HepG2 (cell line): ENCODE results near the gene HEBP1. TPM values are rescaled to one million over a fixed set of nuclear protein-coding genes. Genes with fewer than 3 reads are reported as not detected.

Source experiments
- ATAC-seq: fragments of 200-7000 bp; cut with Tn5 transposase; 3 replicates; pipeline ENCODE4 v1.9.1; 2020; ENCODE audit warnings: mild to moderate bottlenecking, moderate library complexity
- BruUV-seq: library from RNA; stranded (reverse); fragments of 400-500 nt; replicated peaks from 2 replicates; lab custom pipeline; 2021; lab: Mats Ljungman, UMichigan
- CTCF ChIA-PET: fragments of 300-600 bp; formaldehyde crosslinking; extraction: SDS; loops from one replicate; lab custom pipeline; 2021; ENCODE audit warnings: low total read pairs, inconsistent platforms, low intra/inter-chr PET ratio; lab: Yijun Ruan, JAX
- POLR2A ChIA-PET: fragments of 350-600 bp; sonication (Branson Sonifier 250); formaldehyde crosslinking; loops from one replicate; lab custom pipeline; 2020; ENCODE audit warnings: antibody characterized with exemption, inconsistent platforms; lab: Yijun Ruan, JAX
- DNase-seq: peaks from one replicate; pipeline ENCODE4 v3.0.0-alpha.2; 2015; ENCODE audit warnings: low spot score
- FAIRE-seq: peaks from 3 replicates; lab custom pipeline; 2011; peaks lifted over from hg19 to GRCh38; lab: Jason Lieb, UNC
- H2AFZ ChIP-seq: one replicate; pipeline ENCODE4 v1.6.1; 2011; ENCODE audit warnings: low read length, inconsistent platforms
- H3K27ac ChIP-seq: fragments of 300-600 bp; 3 replicates; pipeline ENCODE4 v1.8.0; 2011; ENCODE audit warnings: mixed run types, mild to moderate bottlenecking, mixed read lengths, low read length, inconsistent platforms; ENCODE audit not compliant: insufficient read depth; ENCODE audit errors: extremely low read length
- H3K27me3 ChIP-seq, 2 experiments: fragments of 200-600 bp in 1 of 2; 2 replicates in 1 of 2; 3 replicates in 1 of 2; pipeline versions ENCODE4 v1.6.0 to v1.8.0; 2011; ENCODE audit warnings: low read length in 2 of 2, mild to moderate bottlenecking in 2 of 2, moderate library complexity in 2 of 2, inconsistent platforms in 1 of 2; ENCODE audit not compliant: insufficient read depth in 2 of 2, control insufficient read depth in 1 of 2
- H3K36me3 ChIP-seq, 2 experiments: fragments of 200-600 bp in 1 of 2; replicated peaks in 1 of 2; 2 replicates in 1 of 2; 3 replicates in 1 of 2; pipeline versions ENCODE4 v1.5.1 to v1.8.0; 2011; ENCODE audit warnings: low read length in 2 of 2, inconsistent platforms in 1 of 2; ENCODE audit not compliant: insufficient read depth in 2 of 2, control insufficient read depth in 1 of 2
- H3K4me1 ChIP-seq: 2 replicates; pipeline ENCODE4 v1.5.1; 2012; ENCODE audit warnings: low read length, inconsistent platforms; ENCODE audit not compliant: insufficient read depth
- H3K4me2 ChIP-seq: 2 replicates; pipeline ENCODE4 v1.6.0; 2011; ENCODE audit warnings: low read depth, low read length, inconsistent platforms
- H3K4me3 ChIP-seq, 3 experiments: fragments of 200-600 bp in 1 of 3; sonication (generic), shearing (Covaris generic) in 1 of 3; replicated peaks in 1 of 3; 2 replicates each; pipeline ENCODE4 v1.5.1; 2011 to 2016; ENCODE audit warnings: low read length in 3 of 3, inconsistent platforms in 2 of 3, low read depth in 2 of 3, mild to moderate bottlenecking in 2 of 3, control low read depth in 1 of 3, mixed read lengths in 1 of 3; ENCODE audit not compliant: insufficient read depth in 1 of 3
- H3K79me2 ChIP-seq: one replicate; pipeline ENCODE4 v1.6.1; 2011; ENCODE audit warnings: low read length, inconsistent platforms; ENCODE audit not compliant: insufficient read depth
- H3K9ac ChIP-seq: 2 replicates; pipeline ENCODE4 v1.6.0; 2011; ENCODE audit warnings: mild to moderate bottlenecking, low read depth, low read length, inconsistent platforms; ENCODE audit not compliant: insufficient read depth
- H3K9me3 ChIP-seq: 2 replicates; pipeline ENCODE4 v1.5.1; 2012; ENCODE audit warnings: mild to moderate bottlenecking, low read length
- H4K20me1 ChIP-seq: 2 replicates; pipeline ENCODE4 v1.6.0; 2011; ENCODE audit warnings: inconsistent platforms, mild to moderate bottlenecking, low read length, moderate library complexity; ENCODE audit not compliant: insufficient read depth
- BHLHE40 ChIP-seq: IDR thresholded peaks from 2 replicates; pipeline ENCODE4 v1.6.1; 2011; ENCODE audit warnings: low read length, improper control_type of control experiment
- HNRNPK ChIP-seq: fragments of 200-400 bp; formaldehyde crosslinking; IDR thresholded peaks from 2 replicates; pipeline ENCODE4 v1.6.1; 2018; ENCODE audit warnings: low read length, low read depth, moderate library complexity, mild to moderate bottlenecking; ENCODE audit not compliant: poor library complexity, severe bottlenecking
- POLR2G ChIP-seq: fragments of 200-400 bp; formaldehyde crosslinking; IDR thresholded peaks from 2 replicates; pipeline ENCODE4 v1.6.1; 2018; ENCODE audit warnings: mild to moderate bottlenecking, low read depth, low read length, moderate library complexity
- SAP130 ChIP-seq: IDR thresholded peaks from 2 replicates; pipeline ENCODE4 v1.6.1; 2016; ENCODE audit warnings: low read depth
- SOX5 ChIP-seq: IDR thresholded peaks from 2 replicates; pipeline ENCODE4 v1.6.1; 2016; ENCODE audit warnings: borderline replicate concordance
- ZNF674 ChIP-seq: sonication (generic); formaldehyde crosslinking; IDR thresholded peaks from 2 replicates; pipeline ENCODE4 v1.5.0; 2020; ENCODE audit warnings: low read depth, mild to moderate bottlenecking, missing genetic modification reagents
- ZNF713 ChIP-seq: sonication (generic); formaldehyde crosslinking; IDR thresholded peaks from 2 replicates; pipeline ENCODE4 v1.4.0; 2020; ENCODE audit warnings: mild to moderate bottlenecking, missing genetic modification reagents
- WGBS: methylation state at CpG from one replicate; pipeline ENCODE4 v1.1.6; 2017; ENCODE audit warnings: low lambda C conversion rate; 5-methylcytosine and 5-hydroxymethylcytosine counted together
- in situ Hi-C: cut with HindIII; loops from 2 replicates; pipeline ENCODE4 v1.10.0; 2017; ENCODE audit warnings: low pct_unique_long_range_greater_than_20kb; ENCODE audit not compliant: extremely low pct_ligation_motif_present
- intact Hi-C: fragments of 100-400 bp; cut with micrococcal nuclease; formaldehyde crosslinking; loops from one replicate; pipeline ENCODE4 v1.10.0; 2022; ENCODE audit not compliant: unreplicated experiment
- polyA plus RNA-seq, 8 experiments: library from polyadenylated mRNA; depleted of rRNA in 3 of 8; stranded (reverse) in 7 of 8; unstranded in 1 of 8; fragments of >200 nt; fragmentation: Illumina TruSeq in 4 of 8; extraction: Trizol in 4 of 8; gene quantifications; 2 replicates each; pipeline versions ENCODE4 v1.2.1 to v1.2.3, GENCODE V29; 2011 to 2016; ENCODE audit warnings: low read depth in 4 of 8, missing spikeins in 1 of 8, mixed read lengths in 1 of 8; ENCODE audit not compliant: insufficient read depth in 1 of 8
- total RNA-seq, 5 experiments: library from RNA; depleted of rRNA; stranded (reverse); fragments of >200 nt; fragmentation: Illumina TruSeq; extraction: Trizol; gene quantifications; 2 replicates each; pipeline ENCODE4 v1.2.3, GENCODE V29; 2016; ENCODE audit warnings: low read depth in 1 of 5
- TF ChIP-seq, protein P1 (sequence below): IDR thresholded peaks from 2 replicates; pipeline ENCODE4 v1.6.1; 2012; ENCODE audit warnings: low read length, improper control_type of control experiment

Gene HEBP1
- total and polyA plus RNA-seq, 2 of the 13 experiments (the other 11 are each of a cell fraction or from before 2014, with no cell fraction given): 7.8 to 9.4 TPM

DNA sequence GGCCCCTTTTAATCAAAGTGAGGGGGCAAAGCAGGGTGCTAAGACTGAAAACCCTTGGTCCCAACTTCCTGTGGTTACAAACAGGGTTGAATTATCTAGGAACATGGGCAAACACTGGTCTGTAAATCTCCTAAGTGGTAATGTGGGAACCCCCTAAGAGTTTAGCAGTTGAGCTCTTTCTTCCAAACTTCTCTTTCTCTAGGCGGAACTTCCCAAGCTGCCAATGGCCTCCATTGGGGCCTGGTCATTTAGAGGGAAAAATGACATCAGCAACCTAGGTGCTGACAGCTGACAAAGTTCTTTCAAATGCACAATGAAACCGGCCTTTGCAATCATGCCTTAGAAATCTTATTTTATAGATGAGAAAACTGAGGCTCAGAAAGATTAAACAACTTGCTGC, 17.7 kb downstream of the HEBP1 start (continued):
- TF ChIP-seq, protein P1, sequence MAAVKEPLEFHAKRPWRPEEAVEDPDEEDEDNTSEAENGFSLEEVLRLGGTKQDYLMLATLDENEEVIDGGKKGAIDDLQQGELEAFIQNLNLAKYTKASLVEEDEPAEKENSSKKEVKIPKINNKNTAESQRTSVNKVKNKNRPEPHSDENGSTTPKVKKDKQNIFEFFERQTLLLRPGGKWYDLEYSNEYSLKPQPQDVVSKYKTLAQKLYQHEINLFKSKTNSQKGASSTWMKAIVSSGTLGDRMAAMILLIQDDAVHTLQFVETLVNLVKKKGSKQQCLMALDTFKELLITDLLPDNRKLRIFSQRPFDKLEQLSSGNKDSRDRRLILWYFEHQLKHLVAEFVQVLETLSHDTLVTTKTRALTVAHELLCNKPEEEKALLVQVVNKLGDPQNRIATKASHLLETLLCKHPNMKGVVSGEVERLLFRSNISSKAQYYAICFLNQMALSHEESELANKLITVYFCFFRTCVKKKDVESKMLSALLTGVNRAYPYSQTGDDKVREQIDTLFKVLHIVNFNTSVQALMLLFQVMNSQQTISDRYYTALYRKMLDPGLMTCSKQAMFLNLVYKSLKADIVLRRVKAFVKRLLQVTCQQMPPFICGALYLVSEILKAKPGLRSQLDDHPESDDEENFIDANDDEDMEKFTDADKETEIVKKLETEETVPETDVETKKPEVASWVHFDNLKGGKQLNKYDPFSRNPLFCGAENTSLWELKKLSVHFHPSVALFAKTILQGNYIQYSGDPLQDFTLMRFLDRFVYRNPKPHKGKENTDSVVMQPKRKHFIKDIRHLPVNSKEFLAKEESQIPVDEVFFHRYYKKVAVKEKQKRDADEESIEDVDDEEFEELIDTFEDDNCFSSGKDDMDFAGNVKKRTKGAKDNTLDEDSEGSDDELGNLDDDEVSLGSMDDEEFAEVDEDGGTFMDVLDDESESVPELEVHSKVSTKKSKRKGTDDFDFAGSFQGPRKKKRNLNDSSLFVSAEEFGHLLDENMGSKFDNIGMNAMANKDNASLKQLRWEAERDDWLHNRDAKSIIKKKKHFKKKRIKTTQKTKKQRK: no peak

DNA sequence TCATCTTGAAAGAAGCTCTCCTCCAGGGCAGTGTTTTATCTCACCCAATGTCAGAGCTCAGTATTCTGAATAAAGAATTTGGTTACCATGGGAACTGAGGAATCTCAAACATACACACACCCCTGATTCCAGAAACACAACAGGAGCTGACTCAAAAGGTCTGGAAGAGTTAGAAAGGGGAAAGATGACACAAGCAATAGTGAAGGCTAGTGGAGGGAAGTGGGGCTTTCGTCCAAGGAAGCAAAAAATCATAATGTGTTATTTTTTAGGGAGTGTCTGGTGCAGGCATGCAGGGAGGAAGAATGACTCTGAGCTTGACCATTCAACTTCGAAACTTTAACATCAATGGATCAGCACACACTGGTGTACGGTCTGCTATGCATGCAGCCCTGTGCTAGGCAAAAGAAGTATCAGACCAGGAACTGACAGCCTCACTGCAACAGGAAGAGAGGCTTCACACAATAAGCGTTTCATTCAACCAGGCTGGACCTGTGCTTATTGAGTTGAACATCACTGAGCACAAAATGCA, 20.3 kb downstream of the HEBP1 start:
- Histone ChIP-seq H3K4me3 (no peak overlapping the region), H3K36me3 (peaks cover 9 to 59% of the 10 kb centered on the region in 2 experiments), H3K9ac (no peak overlapping the region), H2AFZ (no peak overlapping the region), H3K4me2 (no peak overlapping the region), H4K20me1 (0 out of 2 replicates have a peak, but pooled peaks cover 4% of the 10 kb centered on the region), H3K27ac (no peak overlapping the region), H3K79me2 (no peaks in the 10 kb centered on the region), H3K9me3 (no peaks in the 10 kb centered on the region)
- FAIRE-seq (no peak), ATAC-seq (no peak), DNase-seq (no peak)
- ChIA-PET POLR2A (no interaction called here), CTCF (no interaction called here)
- 94% methylated on average over 4 of the region's 4 CpGs for WGBS
- intact Hi-C loops: loop anchor here (5.0 kb wide), 2 partner anchors 142 to 192 kb away; partner anchors contain the start of gene APOLD1
- in situ Hi-C loops: loop anchor here (5.0 kb wide), 1 partner anchor 62 kb away; no protein-coding TSS in a partner anchor
- TF ChIP-seq SAP130 (CRISPR knock-in tag) (no peak), BHLHE40 (no peak), POLR2G (no peak), SOX5 (CRISPR knock-in tag) (no peak), ZNF674 (CRISPR knock-in tag) (no peak), ZNF713 (CRISPR knock-in tag) (no peak), HNRNPK (no peak)
- TF ChIP-seq, all 625 proteins: peak for 0
- Histone ChIP-seq H3K4me1 (no peaks in the 10 kb centered on the region), H3K27me3 (no peaks in the 10 kb centered on the region)
- BruUV-seq: no TSS peak
